Measurements from ENCODE around the gene NKAIN1. TPM values are rescaled to one million over a fixed set of nuclear protein-coding genes. Genes with fewer than 3 reads are reported as not detected.
"Not testable (repeated sequence)": the region's sequence is repeated elsewhere in the genome, so short reads cannot be mapped to it uniquely, and the experiment has no call there.

The NKAIN1 gene
- polyA plus RNA-seq, 4 donors, result 3.2 to 4.8 (median 4.1) TPM

- DNase-seq (ENCODE audit: low read depth in 4 of 4, low spot score in 2 of 4), result no peak
Measured at GRCh38 chr1:31199236-31199790, 40.4 kb downstream of the NKAIN1 start.

DNA sequence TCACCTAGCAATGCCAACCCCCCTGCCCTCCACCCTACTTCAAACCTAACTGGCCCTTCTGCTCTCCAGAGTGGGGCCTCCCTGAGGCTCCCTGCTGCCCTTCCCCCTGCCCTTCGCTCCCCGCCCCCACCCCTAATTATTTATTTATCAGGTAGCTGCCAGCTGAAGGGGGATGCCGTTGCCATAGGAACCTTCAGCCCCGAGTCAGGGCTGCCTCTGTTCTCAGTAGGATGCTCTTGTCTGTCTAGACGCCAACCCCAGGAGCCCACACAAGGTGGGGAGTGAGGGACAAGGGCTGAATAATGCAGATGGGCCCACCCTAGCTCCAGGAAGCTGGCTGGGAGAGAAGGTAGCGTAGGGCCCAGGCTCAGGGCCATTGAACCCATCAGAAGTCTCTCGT lies 41.1 kb downstream of the NKAIN1 start:
- no peak for DNase-seq (ENCODE audit: low read depth in 4 of 4, low spot score in 2 of 4)

- no peak for DNase-seq (ENCODE audit: low read depth in 4 of 4, low spot score in 2 of 4)
Measured at GRCh38 chr1:31198150-31198549, 41.5 kb downstream of the NKAIN1 start.

GRCh38 chr1:31196685-31197084 lies 43.0 kb downstream of the NKAIN1 start:
- DNase-seq (ENCODE audit: low read depth in 4 of 4, low spot score in 2 of 4), result no peak

GRCh38 chr1:31195267-31195666 lies 44.4 kb downstream of the NKAIN1 start:
- not testable (repeated sequence) for DNase-seq (ENCODE audit: low read depth in 4 of 4, low spot score in 2 of 4)

DNA sequence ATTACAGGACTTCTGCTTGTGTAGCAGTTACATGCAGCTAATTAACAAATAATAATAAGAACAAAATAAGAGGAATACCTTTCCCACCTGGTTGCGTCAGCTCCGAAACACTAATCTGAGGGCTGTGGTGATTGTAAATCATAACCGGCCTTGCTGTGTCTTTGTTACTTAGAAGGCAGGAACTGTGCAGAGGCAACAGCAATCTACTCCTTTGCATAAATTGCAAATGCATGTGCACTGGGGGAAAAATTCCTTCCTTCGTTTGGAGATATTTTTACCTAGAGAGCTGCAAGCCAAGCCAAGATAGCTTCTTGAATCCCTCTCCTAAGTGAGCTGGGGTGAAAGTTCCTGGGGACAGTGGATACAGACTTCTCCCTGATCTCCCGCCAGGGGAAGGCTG lies 46.0 kb downstream of the NKAIN1 start:
- DNase-seq (ENCODE audit: low read depth in 4 of 4, low spot score in 2 of 4), result no peak

GRCh38 chr1:31191281-31191680 lies 48.4 kb downstream of the NKAIN1 start:
- DNase-seq (ENCODE audit: low read depth in 4 of 4, low spot score in 2 of 4), result no peak

DNA sequence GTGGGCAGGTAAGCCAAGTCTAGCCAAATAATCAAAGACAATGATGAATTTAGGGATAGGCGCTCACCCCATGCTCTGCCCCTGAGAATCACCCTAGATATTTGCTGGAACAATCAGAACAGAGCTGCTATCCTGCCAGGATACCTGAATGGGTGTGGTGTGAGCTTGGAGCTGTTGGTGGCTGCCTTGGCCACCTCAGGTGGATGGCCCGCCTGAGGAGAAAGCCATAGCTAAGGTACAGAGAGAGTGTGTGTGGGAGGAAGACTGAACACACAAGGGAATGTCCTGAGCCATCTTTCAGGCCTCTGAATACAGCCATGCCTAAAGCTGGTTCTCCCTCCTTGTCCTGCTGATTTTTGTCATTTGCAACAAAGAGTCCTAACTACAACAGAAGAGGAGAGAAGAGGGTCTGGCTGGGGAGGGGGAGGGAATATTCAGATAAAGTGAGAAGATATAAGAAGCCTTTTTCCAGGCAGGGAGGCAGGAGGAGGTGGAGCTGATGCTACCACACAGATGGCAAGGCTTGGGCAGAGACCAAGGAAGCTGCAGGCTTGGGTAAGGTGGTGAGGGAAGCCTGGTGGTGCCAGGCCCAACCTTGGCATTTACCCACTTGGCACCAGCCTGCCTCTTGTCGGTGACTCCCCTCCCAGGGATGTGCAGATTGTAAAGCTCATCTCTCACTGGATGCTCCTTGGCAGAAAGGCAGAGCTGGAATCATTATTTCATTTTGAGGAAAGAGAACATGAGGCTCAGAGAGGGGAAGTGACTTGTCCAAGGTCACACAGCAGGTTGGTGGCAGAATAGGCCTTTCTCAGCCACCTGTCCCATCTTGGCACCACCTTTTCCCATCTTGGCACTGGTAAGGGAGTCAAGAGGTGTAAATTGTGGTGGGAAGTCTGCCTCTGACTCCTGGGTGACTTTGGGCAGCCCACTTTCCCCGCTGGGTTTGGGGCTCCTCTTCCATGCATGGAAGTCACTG lies 49.7 kb downstream of the NKAIN1 start:
- no peak for DNase-seq (ENCODE audit: low read depth in 4 of 4, low spot score in 2 of 4)

DNA sequence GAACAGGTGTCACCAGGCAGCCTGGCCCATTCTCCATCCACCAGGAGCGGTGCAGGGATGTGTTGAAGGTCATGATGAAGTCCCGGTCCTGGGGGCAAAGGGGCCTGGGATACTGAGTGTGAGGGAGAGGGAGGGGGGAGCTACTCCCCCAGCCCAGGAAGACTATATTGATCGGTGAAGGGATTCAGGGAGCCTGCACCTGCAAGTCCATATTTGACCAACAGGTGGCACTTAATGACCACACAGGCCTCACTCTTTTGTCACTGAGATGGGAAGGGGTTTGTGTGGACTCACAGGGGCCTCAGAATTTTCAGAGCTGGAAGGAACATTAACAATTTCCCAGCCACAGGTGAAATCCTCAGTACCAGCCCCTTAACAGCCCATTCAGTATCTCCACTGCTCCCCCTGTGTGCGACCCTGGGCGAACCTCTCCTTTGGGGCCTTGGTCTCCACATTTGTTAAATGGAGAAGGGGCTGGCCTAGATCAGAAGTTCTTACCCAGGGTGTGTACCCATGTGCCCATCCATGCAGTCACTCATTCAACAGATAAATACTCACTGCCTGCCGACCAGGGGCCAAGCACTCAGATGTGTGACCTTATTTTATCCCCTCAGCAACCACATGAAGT lies 55.6 kb downstream of the NKAIN1 start:
- peak in 2 of 4 donors; percentile 23 to 25 for DNase-seq (ENCODE audit: low read depth in 4 of 4, low spot score in 2 of 4)

DNA sequence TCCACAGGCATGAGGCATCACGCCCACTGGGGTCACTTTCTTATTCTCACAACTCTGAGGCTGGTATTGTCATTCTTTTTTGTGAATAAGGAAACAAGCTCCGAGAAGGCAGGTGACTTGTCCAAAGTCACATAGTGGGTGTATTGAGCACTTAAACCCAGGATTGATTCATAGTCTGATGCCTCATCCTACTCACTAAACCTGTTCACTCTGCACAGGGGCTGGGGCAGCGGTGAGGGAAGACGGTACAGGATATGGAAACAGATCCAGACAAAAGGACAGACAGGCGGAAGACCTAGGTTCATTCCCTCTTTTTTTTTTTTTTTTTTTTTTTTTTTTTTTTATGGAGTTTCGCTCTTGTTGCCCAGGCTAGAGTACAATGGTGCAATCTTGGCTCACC lies 56.6 kb downstream of the NKAIN1 start:
- DNase-seq (ENCODE audit: low read depth in 4 of 4, low spot score in 2 of 4), result no peak

- peak; percentile 72 to 90 (median 80) for DNase-seq (ENCODE audit: low read depth in 4 of 4, low spot score in 2 of 4)
Measured at GRCh38 chr1:31182352-31182751, 57.3 kb downstream of the NKAIN1 start.

GRCh38 chr1:31181515-31182343 lies 58.0 kb downstream of the NKAIN1 start:
- DNase-seq (ENCODE audit: low read depth in 4 of 4, low spot score in 2 of 4), result peak in 2 of 4 donors; percentile 14 to 27

- no peak for DNase-seq (ENCODE audit: low read depth in 4 of 4, low spot score in 2 of 4)
Measured at GRCh38 chr1:31180338-31180737, 59.3 kb downstream of the NKAIN1 start.

GRCh38 chr1:31176291-31176690 lies 63.4 kb downstream of the NKAIN1 start:
- not testable (repeated sequence) for DNase-seq (ENCODE audit: low read depth in 4 of 4, low spot score in 2 of 4)

GRCh38 chr1:31170486-31170735 lies 69.3 kb downstream of the NKAIN1 start:
- DNase-seq (ENCODE audit: low read depth in 4 of 4, low spot score in 2 of 4), result no peak

DNA sequence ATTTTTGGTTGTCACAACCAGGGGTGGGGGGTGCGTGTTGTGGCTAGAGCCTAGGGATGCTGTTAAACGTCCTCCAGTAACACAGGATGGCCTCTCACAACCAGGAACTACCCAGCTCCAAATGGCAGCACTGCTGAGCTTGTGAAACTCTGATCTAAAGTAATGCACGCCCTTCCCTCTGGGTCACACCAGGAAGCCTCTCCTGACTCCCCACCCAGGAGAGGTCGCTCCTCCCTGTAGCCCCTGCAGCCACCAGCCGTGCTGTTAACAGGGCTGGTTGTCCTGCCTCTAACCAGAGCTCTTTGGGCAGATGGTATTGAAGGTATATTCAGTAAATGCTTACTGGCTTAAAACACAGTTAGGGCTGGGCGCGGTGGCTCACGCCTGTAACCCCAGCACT lies 73.2 kb downstream of the NKAIN1 start:
- no peak for DNase-seq (ENCODE audit: low read depth in 4 of 4, low spot score in 2 of 4)

- no peak for DNase-seq (ENCODE audit: low read depth in 4 of 4, low spot score in 2 of 4)
Measured at GRCh38 chr1:31164291-31164690, 75.4 kb downstream of the NKAIN1 start.

GRCh38 chr1:31163866-31164265 lies 75.8 kb downstream of the NKAIN1 start:
- no peak for DNase-seq (ENCODE audit: low read depth in 4 of 4, low spot score in 2 of 4)

- DNase-seq (ENCODE audit: low read depth in 4 of 4, low spot score in 2 of 4), result no peak
Measured at GRCh38 chr1:31161571-31161970, 78.1 kb downstream of the NKAIN1 start.

- DNase-seq (ENCODE audit: low read depth in 4 of 4, low spot score in 2 of 4), result no peak
Measured at GRCh38 chr1:31159869-31160611, 79.6 kb downstream of the NKAIN1 start.

Measured in left renal cortex interstitium (tissue), 4 donors.